Measurements from ENCODE around the gene OR11H12.
"Not testable (repeated sequence)": the region's sequence is repeated elsewhere in the genome, so short reads cannot be mapped to it uniquely, and the experiment has no call there.

The OR11H12 gene, protein sequence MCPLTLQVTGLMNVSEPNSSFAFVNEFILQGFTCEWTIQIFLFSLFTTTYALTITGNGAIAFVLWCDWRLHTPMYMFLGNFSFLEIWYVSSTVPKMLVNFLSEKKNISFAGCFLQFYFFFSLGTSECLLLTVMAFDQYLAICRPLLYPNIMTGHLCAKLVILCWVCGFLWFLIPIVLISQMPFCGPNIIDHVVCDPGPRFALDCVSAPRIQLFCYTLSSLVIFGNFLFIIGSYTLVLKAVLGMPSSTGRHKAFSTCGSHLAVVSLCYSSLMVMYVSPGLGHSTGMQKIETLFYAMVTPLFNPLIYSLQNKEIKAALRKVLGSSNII

GRCh38 chr14:18600817-18601216 is at the start of gene OR11H12:
Gene OR11H12, plus strand, starts transcription at chr14:18601117. Its CDS starts 0 bp downstream, at chr14:18601117.
- DNase-seq, result not testable (repeated sequence)

GRCh38 chr14:18582908-18583307 is 18.0 kb upstream of the OR11H12 start:
- DNase-seq, result not testable (repeated sequence)

DNA sequence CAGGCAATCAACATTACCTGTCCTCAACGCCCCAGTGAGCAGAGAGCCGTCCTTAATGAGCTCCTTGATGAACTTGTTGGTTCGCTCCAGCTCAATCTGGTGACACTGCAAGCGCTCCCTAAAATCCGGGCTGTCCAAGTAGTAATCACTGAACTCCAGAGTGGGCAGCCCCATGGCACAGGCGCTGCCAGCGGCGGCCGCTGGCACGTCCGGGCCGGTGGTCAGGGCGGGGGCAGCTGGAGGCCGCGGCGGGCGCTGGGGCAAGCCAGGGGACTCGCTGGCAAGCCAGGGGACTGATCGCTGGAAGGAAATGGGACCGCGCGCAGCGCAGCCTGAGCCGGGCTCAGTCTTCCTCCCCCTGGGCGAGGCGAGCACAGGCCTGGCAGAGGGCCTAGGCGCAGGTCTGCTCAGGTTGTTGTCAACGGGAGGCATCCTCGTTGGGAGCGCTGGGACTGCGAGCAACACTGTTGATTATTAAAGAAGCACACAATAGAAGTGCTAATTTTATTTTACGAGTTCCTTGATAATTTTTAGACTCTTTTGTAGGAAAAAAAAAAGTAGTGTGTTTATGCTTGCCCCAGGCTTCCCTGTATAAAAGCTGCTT is 25.8 kb downstream of the OR11H12 start:
- not testable (repeated sequence) for DNase-seq

DNA sequence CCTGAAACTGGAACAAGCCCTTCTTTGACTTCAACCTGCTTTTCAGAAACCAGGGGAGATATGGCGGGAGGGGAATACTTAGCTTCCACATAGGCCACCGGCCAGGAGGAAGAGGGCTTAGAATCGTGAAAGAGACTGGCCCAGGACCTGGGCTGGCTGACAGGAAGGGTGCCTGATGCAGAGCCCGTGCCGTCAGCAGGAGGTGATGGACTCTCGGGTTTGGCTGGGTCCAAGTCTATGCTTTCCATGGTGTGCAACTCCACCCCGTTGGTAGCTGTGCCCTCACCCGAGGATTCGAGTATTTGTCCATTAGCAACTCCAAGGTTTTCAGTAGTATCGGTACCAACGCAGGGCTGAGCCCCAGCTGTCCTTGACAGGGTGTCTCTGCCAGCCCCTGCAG is 35.1 kb downstream of the OR11H12 start:
- DNase-seq, result not testable (repeated sequence)

DNA sequence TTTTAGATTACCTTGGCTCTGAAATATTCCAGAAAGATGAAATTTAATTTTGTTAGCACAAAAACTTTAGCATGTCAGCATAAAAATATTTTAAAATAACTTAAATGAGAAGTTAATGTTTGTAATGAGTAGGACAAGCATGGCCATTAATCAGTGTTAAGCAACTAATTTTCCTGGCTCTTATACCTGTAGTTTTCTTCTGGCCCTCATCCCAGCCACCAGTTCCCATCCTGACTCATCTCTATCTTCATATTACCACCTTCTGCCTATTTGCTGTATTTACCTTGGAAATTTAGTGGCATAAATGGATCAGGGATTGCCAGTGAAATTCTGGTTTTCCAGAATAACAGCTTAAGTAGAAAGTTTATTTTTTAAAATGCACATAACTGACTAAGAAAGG is 37.1 kb downstream of the OR11H12 start:
- DNase-seq, result not testable (repeated sequence)

DNA sequence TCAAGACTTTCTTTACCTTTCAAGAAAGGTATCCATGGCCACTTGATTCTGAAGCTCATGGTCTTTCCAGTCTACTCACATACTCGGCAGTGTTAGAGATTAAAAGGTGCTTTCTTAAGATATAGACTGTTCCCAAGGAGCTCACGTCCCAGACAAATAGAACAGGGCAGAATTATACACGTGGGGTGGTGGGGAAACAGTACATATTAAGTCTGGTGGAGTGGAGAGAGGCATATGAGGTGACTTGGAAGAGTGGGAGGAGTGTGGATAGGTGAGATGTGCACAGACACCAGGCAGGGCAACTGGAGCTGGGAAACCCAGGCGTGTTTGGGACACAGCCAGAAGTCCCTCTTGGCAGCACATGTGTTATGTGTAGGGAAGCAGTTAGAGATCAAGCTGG is 37.9 kb downstream of the OR11H12 start:
- DNase-seq, result not testable (repeated sequence)

DNA sequence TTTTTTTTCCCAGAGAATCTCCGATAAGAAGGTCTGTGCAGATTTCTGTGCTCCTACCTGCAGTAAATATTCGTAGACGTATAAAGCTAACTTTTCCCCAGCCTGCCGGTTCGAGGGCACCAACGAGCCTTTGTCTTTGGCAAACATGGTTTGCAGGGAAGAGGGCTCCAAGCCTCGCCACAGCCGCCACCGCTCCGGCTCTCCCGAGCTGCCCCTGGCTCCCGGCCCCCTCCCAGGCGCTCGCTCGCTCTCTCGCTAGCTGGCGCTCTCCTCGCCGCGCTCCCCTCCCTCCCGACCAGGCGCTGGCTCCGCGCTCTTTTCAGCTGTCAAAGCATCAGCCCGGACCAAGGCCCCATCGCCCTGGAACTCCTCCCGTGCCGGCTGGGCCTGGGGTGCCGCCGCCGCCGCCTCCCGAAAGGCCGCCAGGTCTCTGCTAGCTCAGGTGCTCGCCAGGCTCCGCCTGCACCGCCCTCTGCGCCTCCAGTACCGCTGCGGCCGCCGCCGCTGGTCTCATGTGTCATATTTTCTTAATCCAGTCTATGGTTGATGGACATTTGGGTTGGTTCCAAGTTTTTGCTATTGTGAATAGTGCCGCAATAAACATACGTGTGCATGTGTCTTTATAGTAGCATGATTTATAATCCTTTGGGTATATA is 45.3 kb downstream of the OR11H12 start:
- not testable (repeated sequence) for DNase-seq

Data from stimulated activated CD4-positive, alpha-beta T cell treated with anti-CD3 and anti-CD28 coated beads, Interleukin-2, amount 100 ng/mL, for 24 hours (primary cell).